ENCODE results near the gene STK38. TPM values are rescaled to one million over a fixed set of nuclear protein-coding genes. Genes with fewer than 3 reads are reported as not detected.
"Not testable (repeated sequence)": the region's sequence is repeated elsewhere in the genome, so short reads cannot be mapped to it uniquely, and the experiment has no call there.

Gene STK38
- total and polyA plus RNA-seq, 2 donors (not counting 1 experiment from before 2014, with no cell fraction given) = 26.1 to 67.4 TPM

DNA sequence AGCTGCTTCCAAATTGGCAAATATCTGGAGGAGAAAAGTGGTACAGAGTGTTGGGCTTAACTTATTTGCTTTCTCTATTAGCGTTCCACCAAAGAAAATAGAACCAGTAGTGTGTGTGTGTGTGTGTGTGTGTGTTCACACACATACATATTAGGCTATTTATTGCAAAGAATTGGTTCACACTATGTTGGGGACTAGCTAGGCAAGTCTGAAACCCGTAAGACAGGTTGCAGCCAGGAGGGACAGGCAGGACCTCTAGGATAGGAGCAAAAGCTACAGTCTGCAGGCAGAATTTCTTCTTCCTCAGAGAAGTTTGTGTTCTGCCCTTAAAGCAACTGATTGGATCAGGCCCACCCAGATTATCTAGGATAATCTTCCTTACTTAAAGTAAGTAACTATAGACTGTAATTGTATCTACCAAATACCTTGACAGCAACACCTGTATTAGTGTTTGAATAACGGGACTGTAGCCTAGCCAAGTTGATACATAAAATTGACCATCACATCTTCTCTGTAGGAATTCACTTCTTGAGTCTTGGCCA is 91.7 kb downstream of the STK38 start:
- no peak for DNase-seq
- no peak overlapping the region for H2AFZ ChIP-seq (ENCODE audit: insufficient read depth, low read depth, low read length, poor library complexity, severe bottlenecking)
- H3K4me3 Mint-ChIP-seq = no peak overlapping the region
- no peaks in the 10 kb centered on the region for H3K9me3 Mint-ChIP-seq (ENCODE audit: insufficient read depth)
- no peaks in the 10 kb centered on the region for H3K27me3 Mint-ChIP-seq
- H3K4me2 ChIP-seq (replicated peaks; ENCODE audit: low read depth, low read length, poor library complexity, severe bottlenecking) = no peak overlapping the region
- peaks cover 94% of the 10 kb centered on the region for H3K79me2 ChIP-seq (ENCODE audit: control insufficient read depth, insufficient read depth, low read length)
- H3K27me3 ChIP-seq (replicated peaks in 1 of 4; ENCODE audit: control extremely low read depth in 1 of 4, control insufficient read depth in 3 of 4, insufficient read depth in 4 of 4, low read length in 3 of 4) = no peaks in the 10 kb centered on the region
- POLR2A ChIA-PET = interaction anchor here (0.5 kb wide), 1 partner anchor 335 kb away, joined by 12 read pairs; no protein-coding TSS in a partner anchor
- 100% methylated on average over 1 of the region's 3 CpGs for WGBS (ENCODE audit: insufficient coverage)
- CTCF ChIA-PET = no interaction called here
- no peak overlapping the region for H3K27ac ChIP-seq (ENCODE audit: low read length in 2 of 2)
- no peak overlapping the region for H3K27ac Mint-ChIP-seq
- no peaks in the 10 kb centered on the region for H3K36me3 ChIP-seq (replicated peaks in 1 of 2; ENCODE audit: control extremely low read depth in 1 of 2, control insufficient read depth in 1 of 2, extremely low read depth in 1 of 2, insufficient read depth in 2 of 2, low read length in 1 of 2)
- no peak for TF ChIP-seq EZH2 (IDR thresholded peaks at IDR 0.05; ENCODE audit: borderline replicate concordance, insufficient read depth, low read depth, low read length, poor library complexity, severe bottlenecking)
- TF ChIP-seq, protein P1, sequence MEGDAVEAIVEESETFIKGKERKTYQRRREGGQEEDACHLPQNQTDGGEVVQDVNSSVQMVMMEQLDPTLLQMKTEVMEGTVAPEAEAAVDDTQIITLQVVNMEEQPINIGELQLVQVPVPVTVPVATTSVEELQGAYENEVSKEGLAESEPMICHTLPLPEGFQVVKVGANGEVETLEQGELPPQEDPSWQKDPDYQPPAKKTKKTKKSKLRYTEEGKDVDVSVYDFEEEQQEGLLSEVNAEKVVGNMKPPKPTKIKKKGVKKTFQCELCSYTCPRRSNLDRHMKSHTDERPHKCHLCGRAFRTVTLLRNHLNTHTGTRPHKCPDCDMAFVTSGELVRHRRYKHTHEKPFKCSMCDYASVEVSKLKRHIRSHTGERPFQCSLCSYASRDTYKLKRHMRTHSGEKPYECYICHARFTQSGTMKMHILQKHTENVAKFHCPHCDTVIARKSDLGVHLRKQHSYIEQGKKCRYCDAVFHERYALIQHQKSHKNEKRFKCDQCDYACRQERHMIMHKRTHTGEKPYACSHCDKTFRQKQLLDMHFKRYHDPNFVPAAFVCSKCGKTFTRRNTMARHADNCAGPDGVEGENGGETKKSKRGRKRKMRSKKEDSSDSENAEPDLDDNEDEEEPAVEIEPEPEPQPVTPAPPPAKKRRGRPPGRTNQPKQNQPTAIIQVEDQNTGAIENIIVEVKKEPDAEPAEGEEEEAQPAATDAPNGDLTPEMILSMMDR (IDR thresholded peaks at IDR 0.05) = no peak
- peaks cover 53% of the 10 kb centered on the region for H4K20me1 ChIP-seq (ENCODE audit: control insufficient read depth, insufficient read depth, low read length, poor library complexity, severe bottlenecking)
- peaks cover 28% of the 10 kb centered on the region for H3K4me1 Mint-ChIP-seq
- no peak overlapping the region for H3K4me3 ChIP-seq (ENCODE audit: control extremely low read depth in 1 of 5, extremely low read depth in 1 of 5, insufficient read depth in 1 of 5, low read depth in 2 of 5, low read length in 4 of 5)
- intact Hi-C loops (cut with micrococcal nuclease) = no loop called here
- no peaks in the 10 kb centered on the region for H3K9me3 ChIP-seq (ENCODE audit: control extremely low read depth in 1 of 3, control insufficient read depth in 2 of 3, insufficient read depth in 1 of 3, low read length in 2 of 3)
- no peak for ATAC-seq (ENCODE audit: low read depth)
- no peaks in the 10 kb centered on the region for H3K4me1 ChIP-seq (ENCODE audit: control insufficient read depth in 2 of 2, insufficient read depth in 2 of 2, low read length in 2 of 2)
- H3K9ac ChIP-seq (ENCODE audit: low read length) = no peak overlapping the region

DNA sequence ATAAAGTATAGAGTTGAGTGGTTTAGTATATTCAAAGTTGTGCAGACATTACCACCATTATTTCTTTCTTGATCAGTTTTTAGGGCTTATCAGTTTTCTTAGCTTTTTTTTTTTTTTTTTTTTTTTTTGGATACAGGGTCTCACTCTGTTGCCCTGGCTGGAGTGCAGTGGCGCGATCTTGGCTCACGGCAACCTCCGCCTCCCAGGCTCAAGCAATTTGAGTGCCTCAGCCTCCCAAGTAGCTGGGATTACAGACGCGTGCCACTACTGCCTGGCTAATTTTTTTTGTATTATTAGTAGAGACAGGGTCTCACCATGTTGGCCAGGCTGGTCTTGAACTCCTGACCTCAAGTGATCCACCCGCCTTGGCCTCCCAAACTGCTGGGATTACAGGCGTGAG is 94.4 kb downstream of the STK38 start:
- ATAC-seq (ENCODE audit: low read depth); H3K36me3 ChIP-seq (replicated peaks in 1 of 2; ENCODE audit: control extremely low read depth in 1 of 2, control insufficient read depth in 1 of 2, extremely low read depth in 1 of 2, insufficient read depth in 2 of 2, low read length in 1 of 2); H3K27ac ChIP-seq (ENCODE audit: low read length in 2 of 2); H3K9me3 ChIP-seq (ENCODE audit: control extremely low read depth in 1 of 3, control insufficient read depth in 2 of 3, insufficient read depth in 1 of 3, low read length in 2 of 3); DNase-seq; H3K4me3 Mint-ChIP-seq; H3K27me3 Mint-ChIP-seq; H3K4me1 ChIP-seq (ENCODE audit: control insufficient read depth in 2 of 2, insufficient read depth in 2 of 2, low read length in 2 of 2); H3K9ac ChIP-seq (ENCODE audit: low read length); H3K9me3 Mint-ChIP-seq (ENCODE audit: insufficient read depth); H3K27me3 ChIP-seq (replicated peaks in 1 of 4; ENCODE audit: control extremely low read depth in 1 of 4, control insufficient read depth in 3 of 4, insufficient read depth in 4 of 4, low read length in 3 of 4); H2AFZ ChIP-seq (ENCODE audit: insufficient read depth, low read depth, low read length, poor library complexity, severe bottlenecking); H3K4me3 ChIP-seq (ENCODE audit: control extremely low read depth in 1 of 5, extremely low read depth in 1 of 5, insufficient read depth in 1 of 5, low read depth in 2 of 5, low read length in 4 of 5); H3K4me2 ChIP-seq (replicated peaks; ENCODE audit: low read depth, low read length, poor library complexity, severe bottlenecking); intact Hi-C loops (cut with micrococcal nuclease); H3K27ac Mint-ChIP-seq: not testable (repeated sequence)
- WGBS (ENCODE audit: insufficient coverage) = 100% methylated on average over 6 of the region's 8 CpGs
- POLR2A ChIA-PET = interaction anchor here (0.7 kb wide), 1 partner anchor 26 kb away, joined by 5 read pairs; no protein-coding TSS in a partner anchor
- H3K79me2 ChIP-seq (ENCODE audit: control insufficient read depth, insufficient read depth, low read length) = peaks cover 88% of the 10 kb centered on the region
- H3K4me1 Mint-ChIP-seq = peaks cover 27% of the 10 kb centered on the region
- CTCF ChIA-PET = interaction anchor here (0.7 kb wide), 1 partner anchor 44 kb away, joined by 3 read pairs; no protein-coding TSS in a partner anchor
- H4K20me1 ChIP-seq (ENCODE audit: control insufficient read depth, insufficient read depth, low read length, poor library complexity, severe bottlenecking) = peaks cover 52% of the 10 kb centered on the region

DNA sequence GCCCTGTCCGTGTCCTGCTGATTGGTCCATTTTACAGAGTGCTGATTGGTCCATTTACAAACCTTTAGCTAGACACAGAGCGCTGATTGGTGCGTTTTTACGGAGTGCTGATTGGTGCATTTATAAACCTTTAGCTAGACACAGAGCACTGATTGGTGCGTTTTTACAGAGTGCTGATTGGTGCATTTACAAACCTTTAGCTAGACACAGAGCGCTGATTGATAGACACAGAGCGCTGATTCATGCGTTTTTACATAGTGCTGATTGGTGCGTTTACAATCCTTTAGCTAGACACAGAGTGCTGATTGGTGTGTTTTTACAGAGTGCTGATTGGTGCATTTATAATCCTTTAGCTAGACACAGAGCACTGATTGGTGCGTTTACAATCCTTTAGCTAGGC is 98.1 kb downstream of the STK38 start:
- DNase-seq; H3K9me3 ChIP-seq (ENCODE audit: control extremely low read depth in 1 of 3, control insufficient read depth in 2 of 3, insufficient read depth in 1 of 3, low read length in 2 of 3); H3K27ac ChIP-seq (ENCODE audit: low read length in 2 of 2); H3K27me3 ChIP-seq (replicated peaks in 1 of 4; ENCODE audit: control extremely low read depth in 1 of 4, control insufficient read depth in 3 of 4, insufficient read depth in 4 of 4, low read length in 3 of 4); H3K4me2 ChIP-seq (replicated peaks; ENCODE audit: low read depth, low read length, poor library complexity, severe bottlenecking); intact Hi-C loops (cut with micrococcal nuclease); H3K27me3 Mint-ChIP-seq; H3K36me3 ChIP-seq (replicated peaks in 1 of 2; ENCODE audit: control extremely low read depth in 1 of 2, control insufficient read depth in 1 of 2, extremely low read depth in 1 of 2, insufficient read depth in 2 of 2, low read length in 1 of 2); H3K9ac ChIP-seq (ENCODE audit: low read length); H3K27ac Mint-ChIP-seq; H3K9me3 Mint-ChIP-seq (ENCODE audit: insufficient read depth); ATAC-seq (ENCODE audit: low read depth); H2AFZ ChIP-seq (ENCODE audit: insufficient read depth, low read depth, low read length, poor library complexity, severe bottlenecking); H3K4me1 ChIP-seq (ENCODE audit: control insufficient read depth in 2 of 2, insufficient read depth in 2 of 2, low read length in 2 of 2); H3K4me3 ChIP-seq (ENCODE audit: control extremely low read depth in 1 of 5, extremely low read depth in 1 of 5, insufficient read depth in 1 of 5, low read depth in 2 of 5, low read length in 4 of 5); CTCF ChIA-PET; H3K4me3 Mint-ChIP-seq: not testable (repeated sequence)
- Histone ChIP-seq H3K79me2 (ENCODE audit: control insufficient read depth, insufficient read depth, low read length) (peaks cover 86% of the 10 kb centered on the region), H4K20me1 (ENCODE audit: control insufficient read depth, insufficient read depth, low read length, poor library complexity, severe bottlenecking) (peaks cover 26% of the 10 kb centered on the region)
- 100% methylated on average over 8 of the region's 10 CpGs for WGBS (ENCODE audit: insufficient coverage)
- H3K4me1 Mint-ChIP-seq = peaks cover 32% of the 10 kb centered on the region
- POLR2A ChIA-PET = interaction anchor here (0.7 kb wide), 1 partner anchor 8 kb away, joined by 3 read pairs; no protein-coding TSS in a partner anchor

Measured in B cell (primary cell).